ENCODE results near the gene NLRC5. TPM values are rescaled to one million over a fixed set of nuclear protein-coding genes. Genes with fewer than 3 reads are reported as not detected.
A peak's percentile ranks its signal among the peaks of the same experiment; 100 is the strongest.

NLRC5 gene
- total and polyA plus RNA-seq, 5 donors from 2014 or later: 75.3 to 842 (median 98.2) TPM

GRCh38 chr16:57007050-57007449 lies 17.7 kb downstream of the NLRC5 start:
- DNase-seq (no peak), ATAC-seq (ENCODE audit: low read depth in 2 of 2) (no peak)
- Histone ChIP-seq H3K9me3 (ENCODE audit: control insufficient read depth in 2 of 2, low read length in 2 of 2) (no peaks in the 10 kb centered on the region), H3K36me3 (ENCODE audit: control insufficient read depth, insufficient read depth, low read length) (peaks cover 35% of the 10 kb centered on the region), H3K27ac (ENCODE audit: insufficient read depth, low read length, poor library complexity, severe bottlenecking) (peak overlapping the region; percentile 41), H3K27me3 (ENCODE audit: control insufficient read depth, insufficient read depth, low read length) (no peaks in the 10 kb centered on the region), H3K4me3 (ENCODE audit: low read depth, low read length) (peak overlapping the region; percentile 39), H3K4me1 (ENCODE audit: control insufficient read depth, insufficient read depth, low read length, poor library complexity, severe bottlenecking) (peaks cover 86% of the 10 kb centered on the region)
- Mint-ChIP-seq H3K27ac (peak overlapping the region in 2 of 3 donors; percentile 14 to 85), H3K9me3 (peaks cover 0 to 2% (median 0%) of the 10 kb centered on the region in 7 donors), H3K36me3 (peaks cover 40% of the 10 kb centered on the region), H3K27me3 (no peaks in the 10 kb centered on the region), H3K4me1 (peaks cover 37 to 89% (median 59%) of the 10 kb centered on the region in 4 donors), H3K4me3 (peak overlapping the region; percentile 50 to 84 (median 76))

- Histone ChIP-seq H3K27me3 (ENCODE audit: control insufficient read depth, insufficient read depth, low read length) (no peaks in the 10 kb centered on the region), H3K4me1 (ENCODE audit: control insufficient read depth, insufficient read depth, low read length, poor library complexity, severe bottlenecking) (peaks cover 90% of the 10 kb centered on the region), H3K36me3 (ENCODE audit: control insufficient read depth, insufficient read depth, low read length) (peaks cover 35% of the 10 kb centered on the region), H3K27ac (ENCODE audit: insufficient read depth, low read length, poor library complexity, severe bottlenecking) (peak overlapping the region; percentile 41), H3K4me3 (ENCODE audit: low read depth, low read length) (no peak overlapping the region), H3K9me3 (ENCODE audit: control insufficient read depth in 2 of 2, low read length in 2 of 2) (no peaks in the 10 kb centered on the region)
- H3K4me3 Mint-ChIP-seq: peak overlapping the region in 3 of 4 donors; percentile 50 to 84 (median 75)
- H3K27me3 Mint-ChIP-seq: no peaks in the 10 kb centered on the region
- no peak for DNase-seq
- peak overlapping the region in 2 of 3 donors; percentile 65 to 85 for H3K27ac Mint-ChIP-seq
- H3K4me1 Mint-ChIP-seq: peaks cover 37 to 90% (median 62%) of the 10 kb centered on the region in 4 donors
- H3K9me3 Mint-ChIP-seq: peaks cover 0 to 2% (median 0%) of the 10 kb centered on the region in 7 donors
- peaks cover 41% of the 10 kb centered on the region for H3K36me3 Mint-ChIP-seq
- ATAC-seq (ENCODE audit: low read depth in 2 of 2): no peak
These were observed 18.2 kb downstream of the NLRC5 start for GRCh38 chr16:57007530-57007929.

GRCh38 chr16:57008440-57008839 lies 19.1 kb downstream of the NLRC5 start:
- DNase-seq (no peak), ATAC-seq (ENCODE audit: low read depth in 2 of 2) (no peak)
- H3K27me3 Mint-ChIP-seq: no peaks in the 10 kb centered on the region
- H3K27ac ChIP-seq (ENCODE audit: insufficient read depth, low read length, poor library complexity, severe bottlenecking): peak overlapping the region; percentile 62
- H3K4me1 Mint-ChIP-seq: peaks cover 37 to 90% (median 63%) of the 10 kb centered on the region in 4 donors
- no peaks in the 10 kb centered on the region for H3K9me3 ChIP-seq (ENCODE audit: control insufficient read depth in 2 of 2, low read length in 2 of 2)
- H3K27me3 ChIP-seq (ENCODE audit: control insufficient read depth, insufficient read depth, low read length): no peaks in the 10 kb centered on the region
- H3K9me3 Mint-ChIP-seq: peaks cover 0 to 2% (median 0%) of the 10 kb centered on the region in 7 donors
- H3K36me3 ChIP-seq (ENCODE audit: control insufficient read depth, insufficient read depth, low read length): peaks cover 31% of the 10 kb centered on the region
- peaks cover 40% of the 10 kb centered on the region for H3K36me3 Mint-ChIP-seq
- peak overlapping the region in 1 of 4 donors; percentile 36 for H3K4me3 Mint-ChIP-seq
- H3K27ac Mint-ChIP-seq: peak overlapping the region; percentile 48 to 89 (median 55)
- peaks cover 91% of the 10 kb centered on the region for H3K4me1 ChIP-seq (ENCODE audit: control insufficient read depth, insufficient read depth, low read length, poor library complexity, severe bottlenecking)
- H3K4me3 ChIP-seq (ENCODE audit: low read depth, low read length): no peak overlapping the region

DNA sequence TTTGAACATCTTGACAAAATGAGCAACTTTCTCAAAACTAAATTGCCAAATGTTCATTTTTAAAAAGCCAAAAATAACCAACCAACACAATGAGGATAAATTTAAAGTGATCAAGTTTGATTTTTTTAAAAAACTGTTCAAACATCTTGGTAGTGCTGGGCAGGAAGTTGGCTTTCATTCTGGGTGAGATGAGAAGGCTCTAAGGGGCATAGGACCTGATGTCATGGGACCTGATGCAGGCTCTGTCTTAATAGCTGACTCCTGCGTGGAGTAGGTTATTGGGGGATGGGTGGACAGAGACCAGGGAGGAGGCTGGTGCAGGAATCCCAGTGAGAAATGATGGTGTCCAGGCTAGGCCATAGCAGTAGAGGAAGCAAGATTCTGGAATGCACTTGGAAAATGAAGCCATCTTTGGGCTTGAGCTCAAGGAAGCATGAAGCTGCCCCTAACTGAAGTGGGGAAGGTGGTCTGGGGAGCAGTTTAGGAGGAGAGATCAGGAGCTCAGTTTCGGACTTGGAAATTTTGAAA lies 20.4 kb downstream of the NLRC5 start:
- Mint-ChIP-seq H3K27me3 (no peaks in the 10 kb centered on the region), H3K4me3 (peak overlapping the region; percentile 71 to 81 (median 75)), H3K27ac (peak overlapping the region; percentile 38 to 95 (median 89)), H3K36me3 (peaks cover 34% of the 10 kb centered on the region), H3K4me1 (peaks cover 37 to 90% (median 64%) of the 10 kb centered on the region in 4 donors), H3K9me3 (no peaks in the 10 kb centered on the region)
- no peaks in the 10 kb centered on the region for H3K9me3 ChIP-seq (ENCODE audit: control insufficient read depth in 2 of 2, low read length in 2 of 2)
- ATAC-seq (ENCODE audit: low read depth in 2 of 2): peak; percentile 26 to 27
- H3K36me3 ChIP-seq (ENCODE audit: control insufficient read depth, insufficient read depth, low read length): peaks cover 19% of the 10 kb centered on the region
- H3K27me3 ChIP-seq (ENCODE audit: control insufficient read depth, insufficient read depth, low read length): no peaks in the 10 kb centered on the region
- DNase-seq: peak in 2 of 3 donors; percentile 31 to 56
- peak overlapping the region; percentile 39 for H3K4me3 ChIP-seq (ENCODE audit: low read depth, low read length)
- peak overlapping the region; percentile 62 for H3K27ac ChIP-seq (ENCODE audit: insufficient read depth, low read length, poor library complexity, severe bottlenecking)
- peaks cover 89% of the 10 kb centered on the region for H3K4me1 ChIP-seq (ENCODE audit: control insufficient read depth, insufficient read depth, low read length, poor library complexity, severe bottlenecking)

- Histone ChIP-seq H3K9me3 (ENCODE audit: control insufficient read depth in 2 of 2, low read length in 2 of 2) (no peaks in the 10 kb centered on the region), H3K27me3 (ENCODE audit: control insufficient read depth, insufficient read depth, low read length) (no peaks in the 10 kb centered on the region), H3K36me3 (ENCODE audit: control insufficient read depth, insufficient read depth, low read length) (peaks cover 13% of the 10 kb centered on the region), H3K27ac (ENCODE audit: insufficient read depth, low read length, poor library complexity, severe bottlenecking) (peak overlapping the region; percentile 89), H3K4me1 (ENCODE audit: control insufficient read depth, insufficient read depth, low read length, poor library complexity, severe bottlenecking) (peaks cover 90% of the 10 kb centered on the region), H3K4me3 (ENCODE audit: low read depth, low read length) (peak overlapping the region; percentile 72)
- no peak for ATAC-seq (ENCODE audit: low read depth in 2 of 2)
- H3K27ac Mint-ChIP-seq: peak overlapping the region; percentile 1 to 90 (median 87)
- no peaks in the 10 kb centered on the region for H3K27me3 Mint-ChIP-seq
- H3K4me1 Mint-ChIP-seq: peaks cover 29 to 89% (median 59%) of the 10 kb centered on the region in 4 donors
- peaks cover 24% of the 10 kb centered on the region for H3K36me3 Mint-ChIP-seq
- peak overlapping the region; percentile 36 to 81 (median 68) for H3K4me3 Mint-ChIP-seq
- DNase-seq: no peak
- no peaks in the 10 kb centered on the region for H3K9me3 Mint-ChIP-seq
These were observed 23.0 kb downstream of the NLRC5 start for GRCh38 chr16:57012353-57012752.

DNA sequence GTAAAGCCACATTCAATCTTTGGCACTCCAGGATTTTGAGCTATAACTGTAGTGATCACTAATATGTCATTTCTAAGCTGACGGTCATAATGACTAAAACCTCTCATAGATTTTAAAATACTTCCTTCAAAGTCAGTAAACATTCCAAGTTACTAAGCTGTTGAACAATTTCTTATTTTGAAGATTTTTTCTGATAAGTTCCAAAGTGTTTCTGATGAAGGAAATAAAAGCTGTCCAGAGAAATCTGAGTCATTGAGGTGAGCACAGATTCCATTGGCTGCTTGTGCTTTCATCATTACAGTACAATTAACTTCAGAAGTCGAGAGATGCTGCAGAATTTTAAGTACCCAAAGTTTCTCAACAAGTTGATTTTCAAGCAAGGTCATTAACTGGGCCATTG lies 23.9 kb downstream of the NLRC5 start:
- no peaks in the 10 kb centered on the region for H3K9me3 Mint-ChIP-seq
- DNase-seq: no peak
- H3K27ac ChIP-seq (ENCODE audit: insufficient read depth, low read length, poor library complexity, severe bottlenecking): peak overlapping the region; percentile 89
- peaks cover 21% of the 10 kb centered on the region for H3K36me3 ChIP-seq (ENCODE audit: control insufficient read depth, insufficient read depth, low read length)
- peaks cover 33% of the 10 kb centered on the region for H3K36me3 Mint-ChIP-seq
- H3K27ac Mint-ChIP-seq: peak overlapping the region; percentile 91 to 99 (median 93)
- H3K27me3 ChIP-seq (ENCODE audit: control insufficient read depth, insufficient read depth, low read length): no peaks in the 10 kb centered on the region
- no peaks in the 10 kb centered on the region for H3K9me3 ChIP-seq (ENCODE audit: control insufficient read depth in 2 of 2, low read length in 2 of 2)
- H3K4me3 Mint-ChIP-seq: peak overlapping the region in 3 of 4 donors; percentile 73 to 91 (median 78)
- no peak for ATAC-seq (ENCODE audit: low read depth in 2 of 2)
- H3K27me3 Mint-ChIP-seq: no peaks in the 10 kb centered on the region
- peaks cover 29 to 92% (median 59%) of the 10 kb centered on the region in 4 donors for H3K4me1 Mint-ChIP-seq
- peak overlapping the region; percentile 72 for H3K4me3 ChIP-seq (ENCODE audit: low read depth, low read length)
- H3K4me1 ChIP-seq (ENCODE audit: control insufficient read depth, insufficient read depth, low read length, poor library complexity, severe bottlenecking): peaks cover 84% of the 10 kb centered on the region

DNA sequence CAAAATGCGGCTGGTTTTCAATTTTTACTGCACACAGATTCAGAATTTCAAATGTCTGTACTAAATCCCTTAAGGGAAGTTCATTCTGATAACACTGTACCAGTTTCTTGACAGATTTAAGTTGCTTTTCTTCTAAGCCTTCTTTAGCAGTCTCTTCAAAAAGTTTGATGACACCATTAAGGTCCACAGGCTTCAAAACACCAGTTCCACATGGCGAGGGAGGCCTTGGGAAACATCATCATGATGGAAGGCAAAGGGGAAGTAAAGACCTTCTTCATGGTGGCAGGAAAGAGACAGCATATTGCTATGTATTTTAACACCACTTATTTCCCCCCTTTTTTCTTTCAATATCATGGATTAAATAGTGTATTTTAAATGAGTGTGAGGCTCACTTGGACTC lies 24.5 kb downstream of the NLRC5 start:
- DNase-seq (no peak), ATAC-seq (ENCODE audit: low read depth in 2 of 2) (no peak)
- H3K4me1 Mint-ChIP-seq: peaks cover 29 to 90% (median 60%) of the 10 kb centered on the region in 4 donors
- peaks cover 84% of the 10 kb centered on the region for H3K4me1 ChIP-seq (ENCODE audit: control insufficient read depth, insufficient read depth, low read length, poor library complexity, severe bottlenecking)
- peaks cover 36% of the 10 kb centered on the region for H3K36me3 Mint-ChIP-seq
- peaks cover 28% of the 10 kb centered on the region for H3K36me3 ChIP-seq (ENCODE audit: control insufficient read depth, insufficient read depth, low read length)
- H3K4me3 ChIP-seq (ENCODE audit: low read depth, low read length): peak overlapping the region; percentile 72
- H3K27ac Mint-ChIP-seq: peak overlapping the region; percentile 91 to 99 (median 93)
- peak overlapping the region; percentile 89 for H3K27ac ChIP-seq (ENCODE audit: insufficient read depth, low read length, poor library complexity, severe bottlenecking)
- no peaks in the 10 kb centered on the region for H3K27me3 Mint-ChIP-seq
- no peaks in the 10 kb centered on the region for H3K9me3 ChIP-seq (ENCODE audit: control insufficient read depth in 2 of 2, low read length in 2 of 2)
- H3K27me3 ChIP-seq (ENCODE audit: control insufficient read depth, insufficient read depth, low read length): no peaks in the 10 kb centered on the region
- peak overlapping the region; percentile 73 to 91 (median 80) for H3K4me3 Mint-ChIP-seq
- H3K9me3 Mint-ChIP-seq: no peaks in the 10 kb centered on the region

DNA sequence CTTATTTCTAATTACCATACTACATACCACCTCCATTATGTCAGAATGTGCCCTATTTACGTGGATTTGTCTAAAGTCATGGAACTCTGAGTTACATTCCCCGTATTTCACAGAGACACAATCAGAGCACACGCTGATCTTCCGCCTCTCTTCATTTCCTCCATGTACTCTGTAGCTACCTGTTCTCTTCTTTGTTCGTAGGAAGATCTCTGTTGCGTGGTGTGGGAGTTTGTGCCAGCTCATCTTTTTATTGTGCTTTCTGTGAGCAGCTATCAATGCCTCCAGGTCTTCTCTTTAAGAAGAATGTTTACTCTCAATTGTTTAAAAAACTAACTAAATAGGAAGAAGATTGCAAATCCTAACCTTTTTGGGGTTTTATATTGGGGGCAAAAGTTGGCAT lies 26.9 kb downstream of the NLRC5 start:
- Mint-ChIP-seq H3K4me1 (peaks cover 17 to 89% (median 60%) of the 10 kb centered on the region in 4 donors), H3K27ac (peak overlapping the region; percentile 44 to 97 (median 93)), H3K27me3 (no peaks in the 10 kb centered on the region), H3K4me3 (peak overlapping the region; percentile 22 to 81 (median 52)), H3K36me3 (peaks cover 46% of the 10 kb centered on the region), H3K9me3 (no peaks in the 10 kb centered on the region)
- DNase-seq (no peak), ATAC-seq (ENCODE audit: low read depth in 2 of 2) (no peak)
- H3K36me3 ChIP-seq (ENCODE audit: control insufficient read depth, insufficient read depth, low read length): peaks cover 48% of the 10 kb centered on the region
- peaks cover 64% of the 10 kb centered on the region for H3K4me1 ChIP-seq (ENCODE audit: control insufficient read depth, insufficient read depth, low read length, poor library complexity, severe bottlenecking)
- H3K4me3 ChIP-seq (ENCODE audit: low read depth, low read length): peak overlapping the region; percentile 20
- no peaks in the 10 kb centered on the region for H3K27me3 ChIP-seq (ENCODE audit: control insufficient read depth, insufficient read depth, low read length)
- no peaks in the 10 kb centered on the region for H3K9me3 ChIP-seq (ENCODE audit: control insufficient read depth in 2 of 2, low read length in 2 of 2)
- H3K27ac ChIP-seq (ENCODE audit: insufficient read depth, low read length, poor library complexity, severe bottlenecking): peak overlapping the region; percentile 89
